ENCODE results near the gene SPI1. TPM values are rescaled to one million over a fixed set of nuclear protein-coding genes. Genes with fewer than 3 reads are reported as not detected.
"Not testable (repeated sequence)": the region's sequence is repeated elsewhere in the genome, so short reads cannot be mapped to it uniquely, and the experiment has no call there.

The SPI1 gene
- total and polyA plus RNA-seq, 5 donors: 5.9 to 24.1 (median 18.2) TPM

GRCh38 chr11:47318166-47318565 lies 60.2 kb downstream of the SPI1 start:
- H3K27me3 ChIP-seq (ENCODE audit: control insufficient read depth, insufficient read depth): no peaks in the 10 kb centered on the region
- DNase-seq: no peak
- no peak overlapping the region for H3K4me3 ChIP-seq (ENCODE audit: low read length)
- ATAC-seq: no peak
- 87% methylated on average over 2 of the region's 2 CpGs for WGBS
- H3K4me1 ChIP-seq (ENCODE audit: control insufficient read depth, insufficient read depth, low read length): no peaks in the 10 kb centered on the region
- no peaks in the 10 kb centered on the region for H3K9me3 ChIP-seq (ENCODE audit: control insufficient read depth, low read length)
- intact Hi-C loops (cut with DNase I): no loop called here
- no peak overlapping the region for H3K27ac ChIP-seq (ENCODE audit: low read length)

DNA sequence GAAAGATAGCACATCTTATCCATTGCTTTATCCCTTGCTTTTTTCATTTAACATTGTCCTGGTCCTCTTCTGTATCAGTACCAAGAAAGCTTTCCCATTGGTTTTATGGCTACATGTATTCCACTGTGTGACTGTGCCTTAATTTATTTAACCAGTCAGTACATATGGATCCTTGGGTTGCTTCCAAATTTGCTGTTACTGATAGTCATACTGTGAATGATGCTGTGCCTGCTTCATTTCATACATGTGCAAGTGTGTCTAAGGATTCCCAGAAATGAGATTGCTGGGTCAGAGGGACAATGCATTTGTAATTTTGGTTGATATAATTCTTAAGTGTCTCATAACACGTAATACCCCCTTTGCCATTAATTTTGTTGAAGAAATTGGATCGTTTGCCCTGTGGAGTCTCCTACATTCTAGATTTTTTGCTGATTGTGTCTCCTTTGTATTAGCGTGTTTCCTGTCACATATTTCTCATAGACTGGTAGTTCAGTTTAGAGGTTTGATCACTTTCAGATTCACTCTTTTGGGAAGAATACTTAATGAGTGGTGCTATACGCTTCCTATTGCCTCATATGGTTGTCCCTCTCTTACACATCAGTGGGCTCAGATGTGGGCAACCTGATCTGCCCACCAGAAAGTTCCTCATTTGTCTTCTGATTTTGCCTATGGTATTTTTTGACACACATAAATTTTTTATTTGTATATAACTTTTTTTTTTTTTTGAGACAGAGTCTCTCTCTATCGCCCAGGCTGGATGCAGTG lies 61.1 kb downstream of the SPI1 start:
- intact Hi-C loops (cut with DNase I): no loop called here
- no peak overlapping the region for H3K27ac ChIP-seq (ENCODE audit: low read length)
- no peak overlapping the region for H3K4me3 ChIP-seq (ENCODE audit: low read length)
- H3K4me1 ChIP-seq (ENCODE audit: control insufficient read depth, insufficient read depth, low read length): no peaks in the 10 kb centered on the region
- no peak for DNase-seq
- H3K27me3 ChIP-seq (ENCODE audit: control insufficient read depth, insufficient read depth): no peaks in the 10 kb centered on the region
- WGBS: 79% methylated on average over 5 of the region's 5 CpGs
- no peaks in the 10 kb centered on the region for H3K9me3 ChIP-seq (ENCODE audit: control insufficient read depth, low read length)
- no peak for ATAC-seq

DNA sequence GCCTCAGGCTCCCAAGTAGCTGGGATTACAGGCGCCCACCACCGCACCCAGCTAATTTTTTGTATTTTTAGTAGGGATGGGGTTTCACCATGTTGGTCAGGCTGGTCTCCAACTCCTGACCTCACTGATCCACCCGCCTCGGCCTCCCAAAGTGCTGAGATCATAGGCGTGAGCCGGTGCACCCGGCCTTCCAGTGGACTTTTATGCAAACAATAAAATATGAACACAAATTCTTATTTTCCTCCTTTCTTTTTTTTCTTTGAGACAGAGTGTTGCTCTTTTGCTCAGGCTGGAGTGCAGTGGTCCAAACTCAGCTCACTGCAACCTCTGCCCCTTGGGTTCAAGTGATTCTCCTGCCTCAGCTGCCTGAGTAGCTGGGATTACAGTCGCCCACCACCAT lies 61.8 kb downstream of the SPI1 start:
- ATAC-seq; H3K27me3 ChIP-seq (ENCODE audit: control insufficient read depth, insufficient read depth); intact Hi-C loops (cut with DNase I); H3K9me3 ChIP-seq (ENCODE audit: control insufficient read depth, low read length); H3K4me3 ChIP-seq (ENCODE audit: low read length); H3K27ac ChIP-seq (ENCODE audit: low read length); H3K4me1 ChIP-seq (ENCODE audit: control insufficient read depth, insufficient read depth, low read length): not testable (repeated sequence)
- 90% methylated on average over 8 of the region's 8 CpGs for WGBS
- DNase-seq: peak in 1 of 3 donors; percentile 22

DNA sequence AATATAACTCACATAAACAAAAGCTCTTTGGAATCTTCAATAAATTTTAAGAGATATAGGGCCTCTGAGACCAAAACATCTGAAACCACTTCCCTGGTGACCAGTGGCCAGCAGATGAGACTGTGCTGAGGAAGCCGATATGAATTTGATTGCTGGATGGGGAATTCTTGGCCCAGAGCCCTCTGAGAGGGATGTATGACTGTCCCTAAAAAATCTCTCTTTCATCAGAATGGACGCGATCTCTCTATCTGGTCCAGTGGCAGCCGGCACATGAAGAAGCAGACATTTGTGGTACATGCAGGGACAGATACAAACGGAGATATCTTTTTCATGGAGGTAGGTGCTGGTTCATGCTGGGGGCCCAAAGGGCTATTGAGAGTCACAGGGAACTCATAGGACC lies 63.4 kb downstream of the SPI1 start:
- intact Hi-C loops (cut with DNase I): no loop called here
- Histone ChIP-seq H3K27me3 (ENCODE audit: control insufficient read depth, insufficient read depth) (no peaks in the 10 kb centered on the region), H3K9me3 (ENCODE audit: control insufficient read depth, low read length) (no peaks in the 10 kb centered on the region), H3K4me3 (ENCODE audit: low read length) (no peak overlapping the region), H3K4me1 (ENCODE audit: control insufficient read depth, insufficient read depth, low read length) (no peaks in the 10 kb centered on the region), H3K27ac (ENCODE audit: low read length) (no peak overlapping the region)
- DNase-seq (peak in 1 of 3 donors; percentile 23), ATAC-seq (no peak)
- WGBS: 74% methylated on average over 5 of the region's 5 CpGs

DNA sequence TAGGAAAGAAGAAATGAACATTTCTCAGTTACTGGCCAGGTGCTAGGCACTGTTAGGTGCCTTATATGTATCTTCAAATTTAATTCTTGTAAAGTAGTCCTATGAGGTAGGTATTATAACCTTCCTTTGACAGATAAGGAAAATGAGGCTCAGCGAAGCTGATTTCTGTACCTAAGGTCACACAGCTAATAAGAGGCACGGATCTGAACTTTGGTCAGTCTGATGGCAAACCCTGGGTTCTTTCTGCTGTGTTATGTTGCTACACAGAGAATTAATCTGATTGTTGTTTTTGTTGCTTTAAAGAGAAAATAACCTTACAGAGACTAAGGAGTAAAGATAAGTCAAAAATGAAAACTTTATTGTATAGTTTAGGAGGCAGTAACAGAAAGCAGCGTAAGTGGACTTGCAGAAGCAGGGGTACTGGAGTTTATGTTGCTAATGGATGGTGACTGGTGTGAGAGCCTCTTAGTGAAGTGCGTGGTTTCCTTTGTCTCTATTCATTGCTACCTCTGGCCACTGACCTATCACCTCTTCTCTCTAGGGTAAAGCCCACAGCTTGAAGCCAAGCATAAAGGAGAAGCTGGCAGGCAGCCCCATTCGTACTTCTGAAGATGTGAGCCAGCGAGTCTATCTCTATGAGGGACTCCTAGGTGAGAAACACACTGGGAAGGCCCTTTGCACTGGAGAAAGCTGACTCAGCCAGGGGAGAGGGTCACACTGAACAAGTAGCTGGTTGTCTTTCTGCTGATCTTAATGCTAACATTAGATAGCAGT lies 70.1 kb downstream of the SPI1 start:
- Histone ChIP-seq H3K9me3 (ENCODE audit: control insufficient read depth, low read length) (no peaks in the 10 kb centered on the region), H3K4me1 (ENCODE audit: control insufficient read depth, insufficient read depth, low read length) (peaks cover 13% of the 10 kb centered on the region), H3K27ac (ENCODE audit: low read length) (no peak overlapping the region), H3K4me3 (ENCODE audit: low read length) (no peak overlapping the region), H3K27me3 (ENCODE audit: control insufficient read depth, insufficient read depth) (no peaks in the 10 kb centered on the region)
- DNase-seq (peak in 1 of 3 donors; percentile 16), ATAC-seq (no peak)
- 86% methylated on average over 6 of the region's 6 CpGs for WGBS
- intact Hi-C loops (cut with DNase I): no loop called here

DNA sequence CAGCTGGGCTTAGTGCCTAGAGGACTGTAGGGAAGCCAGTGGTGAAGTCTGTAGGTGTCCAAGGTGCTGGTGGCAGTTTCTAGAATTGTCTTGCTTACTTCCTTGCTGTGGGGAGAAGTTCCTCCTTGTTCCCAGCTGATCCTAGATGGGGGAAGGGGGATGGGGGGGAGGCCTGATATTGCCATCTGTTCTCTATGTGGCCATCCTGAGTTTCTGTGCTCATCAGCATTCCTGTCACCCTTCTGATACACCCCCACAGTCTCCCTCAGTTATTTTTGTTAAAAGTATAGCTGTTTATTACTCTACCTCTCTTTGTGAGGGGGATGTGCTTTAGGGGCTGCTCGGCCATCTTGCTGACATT lies 71.9 kb downstream of the SPI1 start:
- no peak for ATAC-seq
- peak overlapping the region; percentile 84 for H3K27ac ChIP-seq (ENCODE audit: low read length)
- peaks cover 13% of the 10 kb centered on the region for H3K4me1 ChIP-seq (ENCODE audit: control insufficient read depth, insufficient read depth, low read length)
- no peaks in the 10 kb centered on the region for H3K27me3 ChIP-seq (ENCODE audit: control insufficient read depth, insufficient read depth)
- no peak overlapping the region for H3K4me3 ChIP-seq (ENCODE audit: low read length)
- intact Hi-C loops (cut with DNase I): no loop called here
- WGBS: 85% methylated on average over 1 of the region's 1 CpG
- H3K9me3 ChIP-seq (ENCODE audit: control insufficient read depth, low read length): no peaks in the 10 kb centered on the region
- no peak for DNase-seq

- ATAC-seq: peak; percentile 92 to 96
- intact Hi-C loops (cut with DNase I): no loop called here
- peak; percentile 59 to 86 (median 82) for DNase-seq
- no peak overlapping the region for H3K4me3 ChIP-seq (ENCODE audit: low read length)
- peaks cover 13% of the 10 kb centered on the region for H3K4me1 ChIP-seq (ENCODE audit: control insufficient read depth, insufficient read depth, low read length)
- H3K9me3 ChIP-seq (ENCODE audit: control insufficient read depth, low read length): no peaks in the 10 kb centered on the region
- 70% methylated on average over 3 of the region's 3 CpGs for WGBS
- no peaks in the 10 kb centered on the region for H3K27me3 ChIP-seq (ENCODE audit: control insufficient read depth, insufficient read depth)
- H3K27ac ChIP-seq (ENCODE audit: low read length): peak overlapping the region; percentile 94
These were observed 72.4 kb downstream of the SPI1 start for GRCh38 chr11:47305734-47306483.

Small RNAs within 50 kb of the gene (microRNA-seq; reads per million reads assigned to microRNA genes)
- 0 reads per million in 2 donors for gene MIR4487

Other genes with a start within 250 kb of the SPI1 start
- 10 to 100 TPM; 43.8 to 67.4 (median 56.5) TPM for gene ARFGAP2, start 201.7 kb downstream of the SPI1 start, total RNA-seq
- gene ARFGAP2, start 201.7 kb downstream of the SPI1 start, polyA plus RNA-seq: 39.8 TPM
- gene PACSIN3, start 192.1 kb downstream of the SPI1 start, total RNA-seq: 100 to 1,000 TPM; 110 to 156 (median 123) TPM
- gene PACSIN3, start 192.1 kb downstream of the SPI1 start, polyA plus RNA-seq: 137 TPM
- gene DDB2, start 163.6 kb downstream of the SPI1 start, total RNA-seq: 10 to 100 TPM in 3 of 4 donors, 1 to 10 TPM in 1; 9.2 to 12.4 (median 11.8) TPM
- 10.5 TPM for gene DDB2, start 163.6 kb downstream of the SPI1 start, polyA plus RNA-seq
- gene ACP2, start 129.7 kb downstream of the SPI1 start, total RNA-seq: 10 to 100 TPM; 21.7 to 25.9 (median 25.5) TPM
- 24.7 TPM for gene ACP2, start 129.7 kb downstream of the SPI1 start, polyA plus RNA-seq
- gene NR1H3, start 120.6 kb downstream of the SPI1 start, total RNA-seq: 10 to 100 TPM; 22.9 to 42.2 (median 34.2) TPM
- 29.5 TPM for gene NR1H3, start 120.6 kb downstream of the SPI1 start, polyA plus RNA-seq
- 10 to 100 TPM; 42.2 to 73.7 (median 54.7) TPM for gene MADD, start 108.4 kb downstream of the SPI1 start, total RNA-seq
- gene MADD, start 108.4 kb downstream of the SPI1 start, polyA plus RNA-seq: 27.9 TPM
- 1,000 to 10,000 TPM in 3 of 4 donors, 100 to 1,000 TPM in 1; 953 to 1,924 (median 1,412) TPM for gene MYBPC3, start 25.8 kb downstream of the SPI1 start, total RNA-seq
- gene MYBPC3, start 25.8 kb downstream of the SPI1 start, polyA plus RNA-seq: 1,009 TPM
- gene SLC39A13, start 30.0 kb upstream of the SPI1 start, total RNA-seq: 10 to 100 TPM; 41.7 to 46.6 (median 44.9) TPM
- 61.6 TPM for gene SLC39A13, start 30.0 kb upstream of the SPI1 start, polyA plus RNA-seq
- gene PSMC3, start 47.9 kb upstream of the SPI1 start, total RNA-seq: 100 to 1,000 TPM; 122 to 162 (median 155) TPM
- gene PSMC3, start 47.9 kb upstream of the SPI1 start, polyA plus RNA-seq: 170 TPM
- gene RAPSN, start 70.6 kb upstream of the SPI1 start, total RNA-seq: under 1 TPM; 0.17 to 0.50 (median 0.39) TPM
- gene RAPSN, start 70.6 kb upstream of the SPI1 start, polyA plus RNA-seq: 0.23 TPM
- gene CELF1, start 174.6 kb upstream of the SPI1 start, total RNA-seq: 10 to 100 TPM; 54.8 to 79.8 (median 73.4) TPM
- gene CELF1, start 174.6 kb upstream of the SPI1 start, polyA plus RNA-seq: 26.9 TPM
- 10 to 100 TPM; 13.9 to 17.2 (median 15.3) TPM for gene PTPMT1, start 187.1 kb upstream of the SPI1 start, total RNA-seq
- gene PTPMT1, start 187.1 kb upstream of the SPI1 start, polyA plus RNA-seq: 22.5 TPM
- 10 to 100 TPM; 14.2 to 18.1 (median 14.6) TPM for gene KBTBD4, start 200.4 kb upstream of the SPI1 start, total RNA-seq
- 8.1 TPM for gene KBTBD4, start 200.4 kb upstream of the SPI1 start, polyA plus RNA-seq
- 100 to 1,000 TPM; 143 to 189 (median 165) TPM for gene NDUFS3, start 200.5 kb upstream of the SPI1 start, total RNA-seq
- gene NDUFS3, start 200.5 kb upstream of the SPI1 start, polyA plus RNA-seq: 260 TPM
- under 1 TPM in 2 of 4 donors, not detected in 2; 0.17 to 0.32 TPM for gene FAM180B, start 208.1 kb upstream of the SPI1 start, total RNA-seq
- gene FAM180B, start 208.1 kb upstream of the SPI1 start, polyA plus RNA-seq: 0.25 TPM
- under 1 TPM; 0.33 to 0.74 (median 0.48) TPM for gene C1QTNF4, start 215.9 kb upstream of the SPI1 start, total RNA-seq
- 0.68 TPM for gene C1QTNF4, start 215.9 kb upstream of the SPI1 start, polyA plus RNA-seq

All from right cardiac atrium (tissue), 5 donors.